Stimulated activated CD4-positive, alpha-beta T cell treated with anti-CD3 and anti-CD28 coated beads, Interleukin-2, amount 100 ng/mL, for 24 hours (primary cell): Measurements from ENCODE around the gene CDH4.

Source experiments
- DNase-seq, 2 donors: peaks; one replicate each; pipeline ENCODE4 v3.0.0-alpha.2; 2020

Gene CDH4

GRCh38 chr20:61818746-61819573 is 566.9 kb downstream of the CDH4 start:
- DNase-seq, result no peak

GRCh38 chr20:61819574-61819846 is 567.4 kb downstream of the CDH4 start:
- no peak for DNase-seq

GRCh38 chr20:61819921-61820825 is 568.1 kb downstream of the CDH4 start:
- no peak for DNase-seq

- no peak for DNase-seq
These were observed 569.7 kb downstream of the CDH4 start for GRCh38 chr20:61821735-61822134.

GRCh38 chr20:61822396-61822795 is 570.3 kb downstream of the CDH4 start:
- DNase-seq, result no peak

- no peak for DNase-seq
These were observed 571.2 kb downstream of the CDH4 start for GRCh38 chr20:61823242-61823641.

GRCh38 chr20:61828891-61829290 is 576.8 kb downstream of the CDH4 start:
- DNase-seq, result no peak

GRCh38 chr20:61829526-61829925 is 577.5 kb downstream of the CDH4 start:
- no peak for DNase-seq

GRCh38 chr20:61830241-61830930 is 578.3 kb downstream of the CDH4 start:
- no peak for DNase-seq

GRCh38 chr20:61830991-61831390 is 578.9 kb downstream of the CDH4 start:
- DNase-seq, result no peak

- no peak for DNase-seq
These were observed 580.1 kb downstream of the CDH4 start for GRCh38 chr20:61832181-61832580.

- no peak for DNase-seq
These were observed 581.9 kb downstream of the CDH4 start for GRCh38 chr20:61833807-61834610.

- DNase-seq, result no peak
These were observed 583.2 kb downstream of the CDH4 start for GRCh38 chr20:61835301-61835700.

- DNase-seq, result no peak
These were observed 583.8 kb downstream of the CDH4 start for GRCh38 chr20:61835791-61836350.

GRCh38 chr20:61837200-61837599 is 585.1 kb downstream of the CDH4 start:
- no peak for DNase-seq

GRCh38 chr20:61839223-61839911 is 587.3 kb downstream of the CDH4 start:
- DNase-seq, result no peak

- no peak for DNase-seq
These were observed 588.1 kb downstream of the CDH4 start for GRCh38 chr20:61839912-61840778.

GRCh38 chr20:61840779-61841455 is 588.9 kb downstream of the CDH4 start:
- no peak for DNase-seq

- no peak for DNase-seq
These were observed 589.5 kb downstream of the CDH4 start for GRCh38 chr20:61841551-61841950.

- DNase-seq, result no peak
These were observed 589.9 kb downstream of the CDH4 start for GRCh38 chr20:61841966-61842365.
